Body of pancreas (tissue), 4 donors: ENCODE results near the gene TMA7.

ENCODE experiments used
- POLR2A ChIP-seq, 3 donors: fragments of 450-650 bp; IDR thresholded peaks; one replicate each; pipeline ENCODE4 v1.6.1; 2016; ENCODE audit warnings: antibody characterized with exemption in 3 of 3, mild to moderate bottlenecking in 2 of 3
- TF ChIP-seq, protein P1 (sequence below), 7 experiments: fragments of 450-650 bp in 4 of 7; fragments of 200-600 bp in 3 of 7; sonication (generic) in 3 of 7; IDR thresholded peaks; one replicate each; pipeline ENCODE4 v1.5.1; 2016 to 2019; ENCODE audit warnings: antibody characterized with exemption in 7 of 7

DNA sequence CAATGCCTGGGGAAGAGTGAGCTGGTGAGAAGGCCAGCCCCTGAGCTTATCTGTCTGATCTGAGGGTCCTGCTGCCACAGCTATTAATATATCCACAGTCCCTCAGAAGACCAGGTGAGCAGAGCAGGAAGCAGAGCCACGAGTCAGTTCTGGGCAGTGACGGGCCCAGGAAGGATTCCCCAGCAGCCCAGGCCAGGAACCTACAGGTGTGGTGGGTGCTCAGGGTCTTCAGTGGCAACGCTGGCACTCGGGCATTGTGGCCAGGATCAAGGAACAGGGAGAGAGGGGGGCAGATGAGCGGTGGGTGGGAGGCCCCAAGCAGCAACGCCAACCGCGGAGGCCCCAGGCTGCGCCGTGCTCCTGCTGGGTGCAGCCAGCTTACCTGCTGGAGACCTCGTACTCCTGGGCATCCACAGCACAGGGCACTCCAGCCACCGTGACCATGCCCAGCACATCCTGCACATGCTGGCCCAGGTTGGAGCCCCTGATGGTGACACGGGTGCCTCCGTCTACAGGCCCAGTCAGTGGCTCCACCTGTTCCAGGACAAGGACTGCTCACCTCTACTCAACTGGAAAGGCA lies 22.4 kb upstream of the TMA7 start:
- TF ChIP-seq, protein P1, sequence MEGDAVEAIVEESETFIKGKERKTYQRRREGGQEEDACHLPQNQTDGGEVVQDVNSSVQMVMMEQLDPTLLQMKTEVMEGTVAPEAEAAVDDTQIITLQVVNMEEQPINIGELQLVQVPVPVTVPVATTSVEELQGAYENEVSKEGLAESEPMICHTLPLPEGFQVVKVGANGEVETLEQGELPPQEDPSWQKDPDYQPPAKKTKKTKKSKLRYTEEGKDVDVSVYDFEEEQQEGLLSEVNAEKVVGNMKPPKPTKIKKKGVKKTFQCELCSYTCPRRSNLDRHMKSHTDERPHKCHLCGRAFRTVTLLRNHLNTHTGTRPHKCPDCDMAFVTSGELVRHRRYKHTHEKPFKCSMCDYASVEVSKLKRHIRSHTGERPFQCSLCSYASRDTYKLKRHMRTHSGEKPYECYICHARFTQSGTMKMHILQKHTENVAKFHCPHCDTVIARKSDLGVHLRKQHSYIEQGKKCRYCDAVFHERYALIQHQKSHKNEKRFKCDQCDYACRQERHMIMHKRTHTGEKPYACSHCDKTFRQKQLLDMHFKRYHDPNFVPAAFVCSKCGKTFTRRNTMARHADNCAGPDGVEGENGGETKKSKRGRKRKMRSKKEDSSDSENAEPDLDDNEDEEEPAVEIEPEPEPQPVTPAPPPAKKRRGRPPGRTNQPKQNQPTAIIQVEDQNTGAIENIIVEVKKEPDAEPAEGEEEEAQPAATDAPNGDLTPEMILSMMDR (IDR thresholded peaks at IDR 0.05) = no peak
- no peak for TF ChIP-seq POLR2A (IDR thresholded peaks at IDR 0.05)
